ENCODE data around the gene SLC25A38. TPM values are rescaled to one million over a fixed set of nuclear protein-coding genes. Genes with fewer than 3 reads are reported as not detected.

Gene SLC25A38
- total RNA-seq, 2 donors from 2014 or later = 37.5 to 39.7 TPM

- no peak for ATAC-seq (replicated peaks in 1 of 2)
These were observed 50.5 kb downstream of the SLC25A38 start for GRCh38 chr3:39433642-39434041.

GRCh38 chr3:39434574-39434973, 51.4 kb downstream of the SLC25A38 start:
- Mint-ChIP-seq H3K4me3 (no peak overlapping the region), H3K4me1 (ENCODE audit: low read depth) (no peaks in the 10 kb centered on the region), H3K9me3 (no peaks in the 10 kb centered on the region), H3K27ac (no peak overlapping the region), H3K36me3 (ENCODE audit: insufficient read depth in 2 of 2) (no peaks in the 10 kb centered on the region), H3K27me3 (ENCODE audit: low read depth) (peaks cover 4% of the 10 kb centered on the region)
- ATAC-seq (replicated peaks in 1 of 2) = peak; percentile 74 to 75
- DNase-seq = peak in 1 of 2 donors; percentile 17

More at GRCh38 chr3:39433642-39434041, 50.5 kb downstream of the SLC25A38 start:
- Mint-ChIP-seq H3K27ac (no peak overlapping the region), H3K4me1 (ENCODE audit: low read depth) (no peaks in the 10 kb centered on the region), H3K9me3 (no peaks in the 10 kb centered on the region), H3K36me3 (ENCODE audit: insufficient read depth in 2 of 2) (no peaks in the 10 kb centered on the region), H3K4me3 (no peak overlapping the region), H3K27me3 (ENCODE audit: low read depth) (peaks cover 8% of the 10 kb centered on the region)
- DNase-seq = no peak

GRCh38 chr3:39435006-39435748, 52.0 kb downstream of the SLC25A38 start:
- no peaks in the 10 kb centered on the region for H3K27me3 Mint-ChIP-seq (ENCODE audit: low read depth)
- no peak for ATAC-seq (replicated peaks in 1 of 2)

DNA sequence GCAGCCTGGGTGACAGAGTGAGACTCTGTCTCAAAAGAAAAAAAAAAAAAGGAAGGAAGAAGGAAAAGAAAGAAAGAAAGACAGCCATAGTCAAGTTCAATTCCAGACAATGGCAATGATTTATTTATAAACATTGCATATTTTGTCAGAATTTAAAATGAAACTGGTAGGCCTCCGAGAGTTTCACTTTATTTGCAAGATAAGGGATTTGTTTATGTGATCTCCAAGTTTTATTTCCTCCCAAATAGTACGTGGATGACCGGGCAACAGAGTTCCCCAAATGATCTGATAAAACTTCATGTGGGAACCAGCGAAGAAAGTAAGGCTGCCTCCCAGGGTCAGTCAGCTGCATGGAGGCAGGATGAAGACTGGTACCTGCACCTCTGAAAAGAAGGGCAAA, 55.7 kb downstream of the SLC25A38 start:
- no peaks in the 10 kb centered on the region for H3K27me3 Mint-ChIP-seq (ENCODE audit: low read depth)
- no peaks in the 10 kb centered on the region for H3K9me3 Mint-ChIP-seq
- ATAC-seq (replicated peaks in 1 of 2) (no peak), DNase-seq (no peak)
- no peak overlapping the region for H3K27ac Mint-ChIP-seq
- H3K4me1 Mint-ChIP-seq (ENCODE audit: low read depth) = no peaks in the 10 kb centered on the region
- H3K4me3 Mint-ChIP-seq = no peak overlapping the region
- H3K36me3 Mint-ChIP-seq (ENCODE audit: insufficient read depth in 2 of 2) = no peaks in the 10 kb centered on the region

More at GRCh38 chr3:39435006-39435748, 52.0 kb downstream of the SLC25A38 start:
- Mint-ChIP-seq H3K36me3 (ENCODE audit: insufficient read depth in 2 of 2) (no peaks in the 10 kb centered on the region), H3K9me3 (no peaks in the 10 kb centered on the region), H3K4me1 (ENCODE audit: low read depth) (no peaks in the 10 kb centered on the region), H3K27ac (no peak overlapping the region), H3K4me3 (no peak overlapping the region)
- DNase-seq = no peak

DNA sequence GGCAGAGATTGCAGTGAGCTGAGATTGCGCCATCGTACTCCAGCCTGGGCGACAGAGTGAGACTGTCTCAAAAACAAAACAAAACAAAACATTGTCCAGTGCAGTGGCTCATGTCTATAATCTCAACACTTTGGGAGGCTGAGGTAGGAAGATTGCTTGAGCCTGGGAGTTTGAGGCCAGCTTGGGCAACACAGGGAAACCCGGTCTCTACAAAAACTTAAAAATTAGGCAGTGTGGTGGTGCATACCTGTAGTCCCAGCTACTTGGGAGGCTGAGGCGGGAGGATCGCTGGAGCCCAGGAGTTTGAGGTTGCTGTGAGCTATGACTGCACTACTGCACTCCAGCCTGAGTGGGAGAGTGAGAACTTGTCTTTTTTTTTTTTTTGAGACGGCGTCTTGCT, 57.1 kb downstream of the SLC25A38 start:
- DNase-seq = no peak
- no peak for ATAC-seq (replicated peaks in 1 of 2)
- H3K4me3 Mint-ChIP-seq = no peak overlapping the region
- no peaks in the 10 kb centered on the region for H3K27me3 Mint-ChIP-seq (ENCODE audit: low read depth)
- no peaks in the 10 kb centered on the region for H3K9me3 Mint-ChIP-seq
- H3K36me3 Mint-ChIP-seq (ENCODE audit: insufficient read depth in 2 of 2) = no peaks in the 10 kb centered on the region
- no peaks in the 10 kb centered on the region for H3K4me1 Mint-ChIP-seq (ENCODE audit: low read depth)
- no peak overlapping the region for H3K27ac Mint-ChIP-seq

DNA sequence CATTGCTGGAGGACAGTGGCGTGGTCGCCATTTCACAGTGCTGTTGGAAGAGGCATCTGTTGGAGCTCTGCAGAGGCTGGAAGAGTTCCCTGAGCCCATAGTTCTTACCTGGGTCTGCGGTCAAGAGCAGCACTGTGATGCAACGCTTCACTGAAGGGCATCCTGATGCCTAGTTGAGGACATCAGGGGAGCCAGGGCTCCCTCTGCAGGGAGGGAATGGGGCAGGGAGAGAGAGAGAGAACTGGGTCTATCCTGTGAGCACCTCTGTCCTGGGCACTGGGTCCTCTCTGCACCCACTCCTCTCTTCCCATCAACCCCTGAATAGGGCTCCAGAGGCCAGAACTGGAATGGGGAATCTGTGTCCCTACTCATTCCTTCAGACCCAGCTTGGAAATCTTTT, 60.4 kb downstream of the SLC25A38 start:
- H3K4me1 Mint-ChIP-seq (ENCODE audit: low read depth) = no peaks in the 10 kb centered on the region

GRCh38 chr3:39445927-39446326, 62.8 kb downstream of the SLC25A38 start:
- H3K27me3 Mint-ChIP-seq (ENCODE audit: low read depth) = no peaks in the 10 kb centered on the region
- ATAC-seq (replicated peaks in 1 of 2) (no peak), DNase-seq (no peak)
- no peaks in the 10 kb centered on the region for H3K36me3 Mint-ChIP-seq (ENCODE audit: insufficient read depth in 2 of 2)
- no peaks in the 10 kb centered on the region for H3K4me1 Mint-ChIP-seq (ENCODE audit: low read depth)
- H3K4me3 Mint-ChIP-seq = no peak overlapping the region
- H3K27ac Mint-ChIP-seq = no peak overlapping the region
- no peaks in the 10 kb centered on the region for H3K9me3 Mint-ChIP-seq

More for the DNA sequence above, 60.4 kb downstream of the SLC25A38 start:
- DNase-seq (no peak), ATAC-seq (replicated peaks in 1 of 2) (no peak)
- Mint-ChIP-seq H3K27ac (no peak overlapping the region), H3K27me3 (ENCODE audit: low read depth) (no peaks in the 10 kb centered on the region), H3K9me3 (no peaks in the 10 kb centered on the region), H3K36me3 (ENCODE audit: insufficient read depth in 2 of 2) (no peaks in the 10 kb centered on the region), H3K4me3 (no peak overlapping the region)

DNA sequence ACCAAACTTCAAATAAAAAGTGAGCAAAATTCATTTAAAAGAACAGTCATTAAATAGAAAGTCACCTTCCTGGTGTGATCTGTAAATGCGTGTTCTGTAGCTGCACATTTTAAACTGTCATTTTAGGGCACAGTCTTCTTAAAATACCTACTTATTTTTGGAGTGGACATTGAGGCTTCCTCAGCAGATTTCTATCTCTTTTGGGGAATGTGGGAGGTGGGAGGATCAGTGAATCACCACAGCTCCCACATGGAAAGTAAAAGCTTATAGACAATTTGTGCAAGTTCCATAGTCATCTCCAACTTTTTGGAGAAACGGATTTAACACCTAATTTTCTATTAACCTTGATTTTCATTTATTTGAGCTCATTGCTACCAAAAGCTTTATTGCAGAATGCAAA, 63.3 kb downstream of the SLC25A38 start:
- Mint-ChIP-seq H3K36me3 (ENCODE audit: insufficient read depth in 2 of 2) (no peaks in the 10 kb centered on the region), H3K4me1 (ENCODE audit: low read depth) (no peaks in the 10 kb centered on the region), H3K27me3 (ENCODE audit: low read depth) (no peaks in the 10 kb centered on the region), H3K4me3 (no peak overlapping the region), H3K27ac (no peak overlapping the region), H3K9me3 (no peaks in the 10 kb centered on the region)
- no peak for ATAC-seq (replicated peaks in 1 of 2)
- no peak for DNase-seq

Other genes with a start within 250 kb of the SLC25A38 start
- 10 to 100 TPM; 68.7 to 81.3 TPM for gene CSRNP1, start 229.8 kb upstream of the SLC25A38 start, total RNA-seq
- under 1 TPM; 0.09 to 0.10 TPM for gene XIRP1, start 190.8 kb upstream of the SLC25A38 start, total RNA-seq
- 1 to 10 TPM in 1 of 2 donors, under 1 TPM in 1; 0.79 to 2.7 TPM for gene CX3CR1, start 103.3 kb upstream of the SLC25A38 start, total RNA-seq
- gene CCR8, start 53.7 kb upstream of the SLC25A38 start, total RNA-seq = 1 to 10 TPM; 1.2 to 1.7 TPM
- 1,000 to 10,000 TPM; 2,329 to 2,816 TPM for gene RPSA, start 23.4 kb downstream of the SLC25A38 start, total RNA-seq
- gene MOBP, start 84.3 kb downstream of the SLC25A38 start, total RNA-seq = under 1 TPM in 1 of 2 donors, not detected in 1; 0.34 TPM

All from activated T-cell treated with anti-CD3 and anti-CD28 coated beads, Interleukin-2, amount 50 U/mL, for 72 hours (primary cell).